HepG2 (cell line): Measurements from ENCODE around the gene ANKRD39. TPM values are rescaled to one million over a fixed set of nuclear protein-coding genes. Genes with fewer than 3 reads are reported as not detected.

Experiments used
- AGO2 ChIP-seq: fragments of 200-400 bp; formaldehyde crosslinking; optimal IDR thresholded peaks from 2 replicates; pipeline ENCODE3; 2017; ENCODE audit warnings: mild to moderate bottlenecking, low read depth, low read length, moderate library complexity
- BRCA1 ChIP-seq: sonication (generic); formaldehyde crosslinking; IDR thresholded peaks from 2 replicates; pipeline ENCODE4 v1.4.0; 2020; ENCODE audit warnings: missing genetic modification reagents
- CHD2 ChIP-seq: IDR thresholded peaks from 2 replicates; pipeline ENCODE4 v1.6.1; 2011; ENCODE audit warnings: low read depth, low read length, improper control_type of control experiment
- FOXO1 ChIP-seq: sonication (generic); formaldehyde crosslinking; IDR thresholded peaks from 2 replicates; pipeline ENCODE4 v1.4.0; 2020; ENCODE audit warnings: missing genetic modification reagents
- GLMP ChIP-seq: sonication (generic); formaldehyde crosslinking; IDR thresholded peaks from 2 replicates; pipeline ENCODE4 v1.9.0; 2021; ENCODE audit warnings: missing genetic modification reagents, mild to moderate bottlenecking, borderline replicate concordance
- HNRNPLL ChIP-seq: fragments of 200-400 bp; formaldehyde crosslinking; IDR thresholded peaks from 2 replicates; pipeline ENCODE4 v1.6.1; 2017; ENCODE audit warnings: mild to moderate bottlenecking, low read depth, low read length; ENCODE audit not compliant: poor library complexity, severe bottlenecking
- ISL2 ChIP-seq: sonication (generic); formaldehyde crosslinking; IDR thresholded peaks from 2 replicates; pipeline ENCODE4 v1.5.0; 2020; ENCODE audit warnings: missing genetic modification reagents
- NAIF1 ChIP-seq: sonication (generic); formaldehyde crosslinking; IDR thresholded peaks from 2 replicates; pipeline ENCODE4 v1.5.0; 2020; ENCODE audit warnings: mild to moderate bottlenecking, missing genetic modification reagents, borderline replicate concordance
- TFDP1 ChIP-seq: IDR thresholded peaks from 2 replicates; pipeline ENCODE4 v1.6.1; 2016; ENCODE audit warnings: missing compliant biosample characterization, missing genetic modification reagents, borderline replicate concordance
- ZBTB1 ChIP-seq: sonication (generic); formaldehyde crosslinking; IDR thresholded peaks from 2 replicates; pipeline ENCODE4 v1.4.0; 2020; ENCODE audit warnings: missing genetic modification reagents, borderline replicate concordance
- ZIK1 ChIP-seq: sonication (generic); formaldehyde crosslinking; IDR thresholded peaks from 2 replicates; pipeline ENCODE4 v1.5.0; 2020; ENCODE audit warnings: mild to moderate bottlenecking, low read depth, missing genetic modification reagents, borderline replicate concordance
- ZNF33B ChIP-seq: sonication (generic); formaldehyde crosslinking; IDR thresholded peaks from 2 replicates; pipeline ENCODE4 v1.5.1; 2020; ENCODE audit warnings: mild to moderate bottlenecking, missing genetic modification reagents
- ZNF709 ChIP-seq: sonication (generic); formaldehyde crosslinking; IDR thresholded peaks from 2 replicates; pipeline ENCODE4 v1.5.0; 2020; ENCODE audit warnings: mild to moderate bottlenecking, missing genetic modification reagents
- polyA plus RNA-seq, 8 experiments: library from polyadenylated mRNA; depleted of rRNA in 3 of 8; stranded (reverse) in 7 of 8; unstranded in 1 of 8; fragments of >200 nt; fragmentation: Illumina TruSeq in 4 of 8; extraction: Trizol in 4 of 8; gene quantifications; 2 replicates each; pipeline versions ENCODE4 v1.2.1 to v1.2.3, GENCODE V29; 2011 to 2016; ENCODE audit warnings: low read depth in 4 of 8, missing spikeins in 1 of 8, mixed read lengths in 1 of 8; ENCODE audit not compliant: insufficient read depth in 1 of 8
- total RNA-seq, 5 experiments: library from RNA; depleted of rRNA; stranded (reverse); fragments of >200 nt; fragmentation: Illumina TruSeq; extraction: Trizol; gene quantifications; 2 replicates each; pipeline ENCODE4 v1.2.3, GENCODE V29; 2016; ENCODE audit warnings: low read depth in 1 of 5
- TF ChIP-seq, protein P1 (sequence below): sonication (generic); formaldehyde crosslinking; IDR thresholded peaks from 2 replicates; pipeline ENCODE4 v1.4.0; 2020; ENCODE audit warnings: missing genetic modification reagents
- TF ChIP-seq, protein P2 (sequence below): IDR thresholded peaks from 2 replicates; pipeline ENCODE4 v1.6.1; 2016; ENCODE audit warnings: low read depth, missing genetic modification reagents, missing compliant biosample characterization
- TF ChIP-seq, protein P3 (sequence below): IDR thresholded peaks from 2 replicates; pipeline ENCODE4 v1.6.1; 2018; ENCODE audit warnings: missing genetic modification reagents, mild to moderate bottlenecking, missing compliant biosample characterization

Gene ANKRD39
- total and polyA plus RNA-seq, 2 of the 13 experiments (the other 11 are each of a cell fraction or from before 2014, with no cell fraction given), result 23.2 to 24.8 TPM

GRCh38 chr2:96810783-96811192 is 47.0 kb downstream of the ANKRD39 start (continued):
- TF ChIP-seq GLMP (CRISPR knock-in tag), result no peak
- no peak for TF ChIP-seq NAIF1 (CRISPR knock-in tag)
- TF ChIP-seq, protein P1, sequence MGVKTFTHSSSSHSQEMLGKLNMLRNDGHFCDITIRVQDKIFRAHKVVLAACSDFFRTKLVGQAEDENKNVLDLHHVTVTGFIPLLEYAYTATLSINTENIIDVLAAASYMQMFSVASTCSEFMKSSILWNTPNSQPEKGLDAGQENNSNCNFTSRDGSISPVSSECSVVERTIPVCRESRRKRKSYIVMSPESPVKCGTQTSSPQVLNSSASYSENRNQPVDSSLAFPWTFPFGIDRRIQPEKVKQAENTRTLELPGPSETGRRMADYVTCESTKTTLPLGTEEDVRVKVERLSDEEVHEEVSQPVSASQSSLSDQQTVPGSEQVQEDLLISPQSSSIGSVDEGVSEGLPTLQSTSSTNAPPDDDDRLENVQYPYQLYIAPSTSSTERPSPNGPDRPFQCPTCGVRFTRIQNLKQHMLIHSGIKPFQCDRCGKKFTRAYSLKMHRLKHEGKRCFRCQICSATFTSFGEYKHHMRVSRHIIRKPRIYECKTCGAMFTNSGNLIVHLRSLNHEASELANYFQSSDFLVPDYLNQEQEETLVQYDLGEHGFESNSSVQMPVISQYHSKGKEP, result no peak
- TF ChIP-seq TFDP1 (CRISPR knock-in tag), result no peak
- no peak for TF ChIP-seq AGO2
- no peak for TF ChIP-seq ZNF709 (CRISPR knock-in tag)
- no peak for TF ChIP-seq FOXO1 (CRISPR knock-in tag)
- TF ChIP-seq, protein P2, sequence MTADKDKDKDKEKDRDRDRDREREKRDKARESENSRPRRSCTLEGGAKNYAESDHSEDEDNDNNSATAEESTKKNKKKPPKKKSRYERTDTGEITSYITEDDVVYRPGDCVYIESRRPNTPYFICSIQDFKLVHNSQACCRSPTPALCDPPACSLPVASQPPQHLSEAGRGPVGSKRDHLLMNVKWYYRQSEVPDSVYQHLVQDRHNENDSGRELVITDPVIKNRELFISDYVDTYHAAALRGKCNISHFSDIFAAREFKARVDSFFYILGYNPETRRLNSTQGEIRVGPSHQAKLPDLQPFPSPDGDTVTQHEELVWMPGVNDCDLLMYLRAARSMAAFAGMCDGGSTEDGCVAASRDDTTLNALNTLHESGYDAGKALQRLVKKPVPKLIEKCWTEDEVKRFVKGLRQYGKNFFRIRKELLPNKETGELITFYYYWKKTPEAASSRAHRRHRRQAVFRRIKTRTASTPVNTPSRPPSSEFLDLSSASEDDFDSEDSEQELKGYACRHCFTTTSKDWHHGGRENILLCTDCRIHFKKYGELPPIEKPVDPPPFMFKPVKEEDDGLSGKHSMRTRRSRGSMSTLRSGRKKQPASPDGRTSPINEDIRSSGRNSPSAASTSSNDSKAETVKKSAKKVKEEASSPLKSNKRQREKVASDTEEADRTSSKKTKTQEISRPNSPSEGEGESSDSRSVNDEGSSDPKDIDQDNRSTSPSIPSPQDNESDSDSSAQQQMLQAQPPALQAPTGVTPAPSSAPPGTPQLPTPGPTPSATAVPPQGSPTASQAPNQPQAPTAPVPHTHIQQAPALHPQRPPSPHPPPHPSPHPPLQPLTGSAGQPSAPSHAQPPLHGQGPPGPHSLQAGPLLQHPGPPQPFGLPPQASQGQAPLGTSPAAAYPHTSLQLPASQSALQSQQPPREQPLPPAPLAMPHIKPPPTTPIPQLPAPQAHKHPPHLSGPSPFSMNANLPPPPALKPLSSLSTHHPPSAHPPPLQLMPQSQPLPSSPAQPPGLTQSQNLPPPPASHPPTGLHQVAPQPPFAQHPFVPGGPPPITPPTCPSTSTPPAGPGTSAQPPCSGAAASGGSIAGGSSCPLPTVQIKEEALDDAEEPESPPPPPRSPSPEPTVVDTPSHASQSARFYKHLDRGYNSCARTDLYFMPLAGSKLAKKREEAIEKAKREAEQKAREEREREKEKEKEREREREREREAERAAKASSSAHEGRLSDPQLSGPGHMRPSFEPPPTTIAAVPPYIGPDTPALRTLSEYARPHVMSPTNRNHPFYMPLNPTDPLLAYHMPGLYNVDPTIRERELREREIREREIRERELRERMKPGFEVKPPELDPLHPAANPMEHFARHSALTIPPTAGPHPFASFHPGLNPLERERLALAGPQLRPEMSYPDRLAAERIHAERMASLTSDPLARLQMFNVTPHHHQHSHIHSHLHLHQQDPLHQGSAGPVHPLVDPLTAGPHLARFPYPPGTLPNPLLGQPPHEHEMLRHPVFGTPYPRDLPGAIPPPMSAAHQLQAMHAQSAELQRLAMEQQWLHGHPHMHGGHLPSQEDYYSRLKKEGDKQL (CRISPR knock-in tag), result no peak
- no peak for TF ChIP-seq ZIK1 (CRISPR knock-in tag)
- TF ChIP-seq CHD2, result no peak
- no peak for TF ChIP-seq BRCA1
- TF ChIP-seq ZNF33B, result no peak
- no peak for TF ChIP-seq ZBTB1 (CRISPR knock-in tag)
- no peak for TF ChIP-seq HNRNPLL
- no peak for TF ChIP-seq ISL2 (CRISPR knock-in tag)
- TF ChIP-seq, protein P3, sequence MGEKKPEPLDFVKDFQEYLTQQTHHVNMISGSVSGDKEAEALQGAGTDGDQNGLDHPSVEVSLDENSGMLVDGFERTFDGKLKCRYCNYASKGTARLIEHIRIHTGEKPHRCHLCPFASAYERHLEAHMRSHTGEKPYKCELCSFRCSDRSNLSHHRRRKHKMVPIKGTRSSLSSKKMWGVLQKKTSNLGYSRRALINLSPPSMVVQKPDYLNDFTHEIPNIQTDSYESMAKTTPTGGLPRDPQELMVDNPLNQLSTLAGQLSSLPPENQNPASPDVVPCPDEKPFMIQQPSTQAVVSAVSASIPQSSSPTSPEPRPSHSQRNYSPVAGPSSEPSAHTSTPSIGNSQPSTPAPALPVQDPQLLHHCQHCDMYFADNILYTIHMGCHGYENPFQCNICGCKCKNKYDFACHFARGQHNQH, result no peak
